GM18520 (cell line): ENCODE results near the gene NXPE3.

Source experiments
- ATAC-seq: cut with Tn5 transposase; IDR thresholded peaks from one replicate; pipeline ENCODE4 v1.9.1; 2021; ENCODE audit not compliant: unreplicated experiment

NXPE3 gene

DNA sequence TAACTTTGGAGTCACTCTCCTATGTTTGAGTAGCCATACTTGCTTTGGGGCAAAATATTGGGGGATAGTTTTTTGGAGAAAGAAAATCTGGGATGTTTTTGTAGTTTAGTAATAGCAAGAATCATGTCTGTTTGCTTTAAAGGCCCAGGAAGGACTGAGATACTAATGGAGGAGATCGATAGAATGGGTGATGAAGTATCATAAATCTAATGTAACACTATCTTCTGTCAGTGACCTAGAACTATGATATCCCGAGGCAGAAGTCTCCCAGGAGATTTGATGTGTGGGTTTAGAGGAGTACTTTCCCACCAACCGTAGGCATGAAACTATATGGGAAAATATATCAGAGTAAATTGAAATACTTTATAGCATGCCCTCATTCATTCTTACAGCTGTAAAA, 49.3 kb downstream of the NXPE3 start:
- no peak for ATAC-seq

DNA sequence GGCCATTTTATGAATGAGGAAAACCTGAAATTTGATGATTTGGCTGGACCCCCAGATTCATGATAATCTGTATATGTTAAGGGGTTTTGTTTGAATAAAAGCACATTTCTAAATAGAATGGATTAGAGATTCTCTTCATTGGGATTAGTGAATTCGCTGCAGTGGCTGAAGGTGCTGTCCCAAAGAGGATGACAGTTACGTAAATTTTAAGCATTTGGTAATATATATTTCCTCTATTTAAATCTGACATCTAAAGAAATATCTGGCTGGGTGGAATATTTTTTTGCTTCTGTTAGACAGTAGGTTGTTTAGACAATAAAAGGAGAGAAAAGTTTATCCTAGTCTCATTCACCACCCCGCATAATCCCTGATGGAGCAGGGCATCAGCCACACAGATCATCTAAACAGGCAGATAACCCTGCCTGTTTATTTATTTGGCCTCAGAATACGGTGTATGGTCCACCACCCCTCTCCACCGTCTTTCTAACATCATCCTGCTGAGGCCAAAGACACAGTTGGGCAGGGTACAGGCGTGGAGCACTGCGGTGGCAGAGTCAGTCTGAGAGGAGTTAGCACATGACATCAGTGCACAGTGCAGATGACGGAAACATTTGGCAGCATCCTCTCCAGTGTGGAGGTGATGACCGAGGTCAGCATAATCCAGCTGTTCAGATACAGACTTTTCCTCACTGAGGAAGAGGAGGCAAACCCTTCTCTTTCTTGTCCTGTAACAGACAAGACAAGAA, 49.9 kb downstream of the NXPE3 start:
- peak; percentile 53 for ATAC-seq

DNA sequence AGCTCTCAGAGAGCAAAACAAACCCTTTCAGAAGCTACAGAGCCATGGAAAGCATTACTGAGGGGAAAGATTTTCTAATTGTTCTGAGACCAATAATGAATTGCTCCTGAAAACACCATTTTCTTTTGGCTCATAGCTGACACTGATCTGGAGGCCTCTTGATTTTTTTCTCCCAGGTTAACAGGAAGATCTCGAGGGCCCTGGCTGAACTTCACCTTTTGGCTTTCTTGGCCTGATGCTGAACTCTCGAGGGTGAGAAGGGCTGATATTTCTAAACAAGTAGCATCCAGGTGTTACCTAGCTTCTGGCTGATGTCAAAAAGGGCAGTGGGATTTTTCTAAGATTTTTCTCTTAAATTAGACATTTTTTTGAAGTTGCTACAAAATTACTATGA, 50.4 kb downstream of the NXPE3 start:
- no peak for ATAC-seq

GRCh38 chr3:101829874-101830273, 50.9 kb downstream of the NXPE3 start:
- ATAC-seq, result no peak

DNA sequence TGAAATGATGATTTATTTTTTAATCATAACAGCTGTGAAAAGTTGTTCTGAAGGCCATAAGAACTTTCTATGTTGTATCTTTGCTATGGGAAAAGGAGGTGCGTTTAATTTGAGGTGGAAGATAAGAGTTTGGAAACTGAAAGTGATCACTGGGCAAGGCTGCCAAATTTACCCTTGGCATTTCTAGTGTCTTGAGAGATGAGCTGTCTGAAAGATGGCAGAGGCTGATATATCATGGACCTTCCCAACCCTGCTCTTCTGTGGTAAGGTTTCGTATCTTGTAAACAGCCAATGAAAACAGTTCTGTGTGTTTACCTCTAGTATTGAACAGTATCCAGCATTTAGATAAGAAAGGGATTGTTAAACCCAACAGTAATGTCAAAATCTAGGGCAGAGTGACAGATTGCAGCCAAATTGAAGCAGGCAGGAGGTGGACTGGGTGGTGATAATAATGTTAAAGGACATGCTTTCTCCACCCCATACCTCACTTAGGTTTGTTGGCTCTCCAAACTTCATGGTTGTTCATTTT, 54.5 kb downstream of the NXPE3 start:
- ATAC-seq, result no peak

DNA sequence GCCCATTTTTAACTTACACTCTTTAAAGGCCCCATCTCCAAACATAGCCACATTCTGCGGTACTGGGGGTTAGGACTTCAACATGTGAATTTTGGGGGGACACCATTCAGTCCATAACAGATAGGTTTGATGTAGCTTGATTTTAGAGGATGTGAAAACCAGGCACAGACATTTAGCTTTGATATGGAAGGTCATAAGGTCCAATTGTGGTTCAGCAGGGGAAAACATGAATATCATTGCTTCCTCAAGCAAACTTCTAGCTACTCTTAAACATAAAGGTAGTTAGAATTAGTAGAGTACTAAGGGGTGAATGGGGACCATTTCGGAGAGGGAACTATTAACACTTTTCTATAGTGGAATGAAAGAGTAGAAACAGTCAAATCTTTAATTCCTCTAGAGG, 56.7 kb downstream of the NXPE3 start:
- ATAC-seq, result no peak

DNA sequence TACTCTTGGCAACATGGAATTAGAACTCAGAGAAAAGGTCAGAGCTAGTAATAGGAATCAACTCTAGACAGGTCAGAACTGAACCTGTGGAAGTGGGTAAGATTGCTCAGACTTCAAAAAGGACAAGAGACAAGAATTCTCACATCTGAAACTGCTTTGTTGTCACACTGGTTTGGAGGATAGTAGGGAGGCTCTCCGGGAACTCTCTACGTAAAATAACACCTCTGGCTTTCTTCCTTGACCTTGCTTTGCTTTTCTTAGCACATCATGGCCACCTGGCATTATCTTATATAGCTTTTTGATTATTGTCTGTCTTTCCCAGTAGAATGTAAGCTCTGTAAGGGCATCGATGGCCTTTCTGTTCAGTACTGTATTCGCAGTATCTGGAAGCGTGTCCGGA, 57.1 kb downstream of the NXPE3 start:
- ATAC-seq, result no peak

- no peak for ATAC-seq
These were observed 57.9 kb downstream of the NXPE3 start for GRCh38 chr3:101836652-101837598.

DNA sequence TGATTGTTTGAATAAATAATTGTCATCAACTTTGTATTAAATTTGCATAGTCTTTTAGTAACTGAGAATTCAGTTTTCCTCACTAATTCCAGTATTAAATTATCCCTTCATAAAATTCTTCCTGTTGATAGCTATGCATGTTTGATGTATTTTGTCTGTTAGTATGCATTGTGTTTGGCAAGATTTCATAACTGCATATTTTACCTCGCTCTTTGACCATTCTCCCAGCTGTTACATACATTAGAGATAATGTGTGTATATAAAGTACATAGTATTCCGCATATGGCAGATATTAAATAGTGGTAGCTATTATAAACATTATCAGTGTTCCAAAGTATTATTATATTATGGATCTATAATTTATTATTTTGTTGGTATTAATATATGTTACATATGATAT, 59.7 kb downstream of the NXPE3 start:
- ATAC-seq, result no peak

DNA sequence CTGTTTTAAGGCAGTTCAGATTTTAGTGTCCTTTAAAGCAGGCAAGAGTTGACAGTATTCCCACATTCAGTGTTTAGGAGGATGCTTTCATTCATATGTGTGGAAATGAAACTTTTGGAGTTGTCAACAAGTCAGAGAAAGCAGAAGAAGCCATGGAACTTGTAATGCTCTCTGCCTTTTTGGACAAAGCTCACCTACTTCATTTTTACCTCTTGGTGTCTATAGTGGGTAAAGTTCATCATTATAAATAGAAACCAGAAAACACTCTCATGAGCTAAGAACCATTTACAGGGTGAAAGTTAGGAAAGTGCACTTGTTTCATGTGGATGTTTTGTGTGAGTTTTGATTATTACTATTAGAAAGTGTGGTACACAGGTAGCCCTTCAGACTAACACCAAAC, 61.1 kb downstream of the NXPE3 start:
- no peak for ATAC-seq

DNA sequence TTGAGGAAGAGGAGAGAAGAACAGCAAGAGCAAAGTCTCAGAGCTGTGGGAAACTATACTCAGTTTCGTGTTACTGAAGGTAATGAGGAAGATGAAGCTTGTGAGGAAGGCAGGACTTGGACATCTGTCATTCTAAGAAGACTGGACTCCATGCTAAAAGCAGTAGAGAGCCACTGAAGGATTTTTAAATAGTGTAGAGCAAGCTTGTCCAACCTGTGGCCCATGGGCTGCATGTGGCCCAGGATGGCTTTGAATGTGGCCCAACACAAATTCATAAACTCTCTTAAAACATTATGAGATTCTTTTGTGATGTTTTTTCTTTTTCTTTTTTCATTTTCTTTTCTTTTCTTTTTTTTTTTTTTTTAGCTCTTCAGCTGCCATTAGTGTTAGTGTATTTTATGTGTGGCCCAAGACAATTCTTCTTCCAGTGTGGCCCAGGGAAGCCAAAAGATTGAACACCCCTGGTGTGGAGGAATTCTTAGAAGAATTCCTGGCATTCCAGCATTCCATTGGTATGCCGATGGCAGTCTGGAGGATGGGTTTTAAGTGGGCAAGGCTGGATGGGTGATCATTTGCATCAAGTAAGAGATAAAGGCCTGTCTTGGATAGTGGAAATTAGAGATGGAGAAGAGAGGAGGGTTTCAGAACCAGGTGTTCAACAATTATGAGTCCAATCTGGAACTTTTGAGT, 63.4 kb downstream of the NXPE3 start:
- no peak for ATAC-seq

GRCh38 chr3:101842935-101843330, 63.9 kb downstream of the NXPE3 start:
- no peak for ATAC-seq

DNA sequence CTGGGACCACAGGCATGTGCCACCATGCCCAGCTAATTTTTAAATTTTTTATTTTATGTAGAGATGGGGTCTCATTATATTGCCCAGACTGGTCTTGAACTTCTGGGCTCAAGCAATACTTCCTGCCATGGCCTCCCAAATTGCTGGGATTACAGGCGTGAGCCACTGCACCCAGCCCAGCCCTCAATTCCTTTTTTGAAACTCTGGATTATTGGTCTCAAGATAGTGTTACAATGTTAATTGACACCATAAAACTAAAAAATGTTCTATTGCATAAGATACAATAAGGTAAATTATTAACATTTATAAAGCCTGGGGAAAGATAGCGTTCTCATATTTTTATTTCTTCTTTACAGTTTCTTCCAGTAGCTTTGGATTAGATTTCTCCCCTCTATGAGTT, 66.4 kb downstream of the NXPE3 start:
- no peak for ATAC-seq

DNA sequence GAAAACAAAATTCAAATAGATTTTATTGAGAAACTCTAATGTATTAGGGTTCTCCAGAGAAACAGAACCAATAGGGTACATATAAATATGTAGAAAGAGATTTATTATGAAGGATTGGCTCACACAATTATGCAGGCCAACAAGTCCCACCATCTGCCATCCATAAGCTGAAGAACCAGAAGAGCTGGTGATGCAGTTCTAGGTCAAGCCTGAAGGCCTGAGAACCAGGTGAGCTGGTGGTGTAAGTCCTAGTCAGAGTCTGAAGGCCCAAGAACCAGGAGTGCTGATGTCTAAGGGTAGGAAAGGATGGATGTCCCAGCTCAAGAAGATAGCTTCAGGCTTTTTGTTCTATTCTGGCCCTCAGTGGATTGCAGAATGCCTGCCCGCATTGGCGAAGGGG, 67.7 kb downstream of the NXPE3 start:
- ATAC-seq, result no peak

- ATAC-seq, result no peak
These were observed 68.3 kb downstream of the NXPE3 start for GRCh38 chr3:101847328-101847727.

DNA sequence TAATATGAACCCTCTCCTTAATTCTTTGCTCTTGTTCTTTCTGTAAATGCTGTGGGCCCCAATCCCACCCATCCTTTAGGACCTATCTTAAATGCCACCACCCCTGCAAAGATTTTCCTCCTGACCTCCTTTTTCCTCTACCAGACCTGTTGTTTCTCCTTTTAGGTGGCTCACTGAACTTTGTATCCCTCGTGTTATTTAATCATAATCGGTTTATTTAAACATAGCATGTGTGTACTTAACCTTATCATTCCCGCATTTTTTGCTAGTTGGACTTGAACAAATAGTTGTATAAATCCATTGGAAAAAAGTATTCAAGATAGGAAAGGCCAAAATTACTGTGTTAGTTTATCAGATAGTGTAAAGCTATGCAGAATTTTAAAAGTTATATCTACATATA, 69.3 kb downstream of the NXPE3 start:
- no peak for ATAC-seq

DNA sequence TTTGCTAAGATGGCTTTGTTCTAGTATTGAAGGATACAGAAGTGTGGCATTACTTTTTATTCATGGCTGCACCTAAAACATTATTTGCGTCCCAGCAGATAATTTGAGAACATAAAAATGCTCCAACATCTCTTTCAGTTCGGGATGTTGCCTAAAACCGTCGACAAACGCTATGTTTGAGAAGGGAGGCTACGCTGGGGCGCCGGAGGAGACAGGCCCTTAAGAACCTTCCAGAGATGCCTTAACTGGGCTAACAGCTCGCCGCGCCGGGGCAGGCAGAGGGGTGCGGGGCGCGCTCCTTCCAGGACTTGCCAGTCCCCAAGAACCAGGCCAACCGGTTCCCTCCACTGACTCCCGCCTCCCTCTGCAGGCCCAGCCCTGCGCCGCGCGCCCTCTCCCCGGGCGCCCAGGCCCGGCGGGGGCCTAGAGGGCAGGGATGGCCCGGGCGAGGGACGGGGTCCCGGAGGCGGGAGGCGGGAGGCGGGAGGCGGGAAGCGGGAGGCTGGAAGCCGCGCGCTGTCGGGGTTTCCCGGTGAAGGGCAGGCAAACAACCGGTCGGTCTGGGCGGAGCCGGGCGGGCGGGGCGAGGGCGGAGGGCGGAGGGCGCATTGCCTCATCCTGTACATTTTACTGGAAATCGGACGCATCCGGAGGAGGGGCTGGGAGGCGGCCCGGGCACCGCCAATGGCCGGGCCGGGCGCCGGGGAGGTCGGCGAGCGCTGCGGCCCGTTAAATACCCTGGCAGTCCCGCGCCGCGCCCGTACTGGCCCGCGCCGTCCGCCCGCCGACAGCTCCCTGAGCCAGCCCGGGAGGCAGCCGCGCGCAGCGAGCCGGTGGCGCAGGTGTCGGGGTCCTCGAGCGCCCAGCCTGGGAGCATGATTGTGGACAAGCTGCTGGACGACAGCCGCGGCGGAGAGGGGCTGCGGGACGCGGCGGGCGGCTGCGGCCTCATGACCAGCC, 70.0 kb downstream of the NXPE3 start, which contains the start of gene NFKBIZ:
Gene NFKBIZ, plus strand, starts transcription at position 761 of the 960 bp plus-strand sequence. Its CDS starts 115 bp downstream, at position 876.
- ATAC-seq, result peak; percentile 55

DNA sequence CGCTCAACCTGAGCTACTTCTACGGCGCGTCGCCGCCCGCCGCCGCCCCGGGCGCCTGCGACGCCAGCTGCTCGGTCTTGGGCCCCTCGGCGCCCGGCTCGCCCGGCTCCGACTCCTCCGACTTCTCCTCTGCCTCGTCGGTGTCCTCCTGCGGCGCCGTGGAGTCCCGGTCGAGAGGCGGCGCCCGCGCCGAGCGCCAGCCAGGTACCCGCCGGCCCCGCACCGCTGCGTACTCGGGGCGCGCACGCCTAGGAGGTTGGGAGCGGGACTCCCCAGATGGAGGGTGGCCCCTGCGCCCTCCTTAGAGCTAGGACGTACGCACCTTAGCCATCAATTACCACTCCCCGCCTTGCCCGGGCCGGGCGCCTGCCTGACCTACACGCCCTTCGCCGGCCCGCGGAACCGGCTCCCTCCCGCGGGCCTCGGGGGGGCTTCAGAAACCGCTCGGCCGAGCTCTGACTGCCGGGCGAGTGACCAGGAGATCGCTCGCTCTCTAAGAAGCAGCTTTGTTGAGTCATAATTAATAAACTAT, 70.8 kb downstream of the NXPE3 start:
- peak; percentile 18 for ATAC-seq

DNA sequence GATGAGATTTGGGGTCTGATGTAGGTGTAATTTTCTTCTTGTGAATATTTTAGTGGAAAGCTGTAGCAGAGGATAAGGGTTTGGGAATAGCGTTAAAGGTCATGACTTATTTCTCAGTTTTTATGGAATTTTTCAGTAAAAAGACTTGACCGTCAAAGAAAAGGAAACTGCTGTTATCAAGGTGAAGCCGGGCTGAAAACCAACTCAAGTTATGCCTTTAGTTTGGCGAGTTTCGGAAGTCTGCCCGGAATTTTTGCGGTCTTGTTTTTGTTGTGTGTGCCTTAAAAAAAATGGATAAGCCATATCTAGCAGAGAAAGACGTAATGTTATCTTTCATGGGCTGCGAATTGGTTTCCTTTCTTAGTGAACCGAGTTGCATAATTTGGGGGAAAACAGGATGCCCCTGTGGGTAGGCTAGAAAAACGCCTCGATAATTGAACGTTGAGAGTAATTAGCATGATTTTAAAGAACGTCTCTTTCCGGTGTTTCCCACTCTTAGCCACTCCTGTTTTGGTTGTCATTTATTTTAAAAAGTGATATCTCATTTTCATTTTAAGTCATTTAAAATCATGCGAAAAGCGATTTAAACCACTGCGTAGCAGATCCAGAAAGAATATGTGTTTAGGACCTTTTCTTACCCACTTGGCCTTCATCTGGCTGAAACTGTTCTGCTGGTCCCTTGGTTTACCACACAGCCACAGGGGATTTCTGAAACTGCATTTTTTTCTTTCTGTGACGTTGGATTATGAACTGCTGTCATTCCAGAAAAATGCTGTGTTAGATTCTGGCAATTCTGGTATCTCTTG, 71.4 kb downstream of the NXPE3 start:
- ATAC-seq, result peak; percentile 22
